GM12875 (cell line): ENCODE results near the gene SSU72.
A peak's percentile ranks its signal among the peaks of the same experiment; 100 is the strongest.
"Not testable (repeated sequence)": the region's sequence is repeated elsewhere in the genome, so short reads cannot be mapped to it uniquely, and the experiment has no call there.

Source experiments
- H3K4me3 ChIP-seq: one replicate; pipeline ENCODE4 v1.5.1; 2011; ENCODE audit warnings: low read depth, low read length, control low read depth
- CTCF ChIP-seq: IDR thresholded peaks from 2 replicates; pipeline ENCODE4 v1.5.1; 2011; ENCODE audit warnings: low read depth, mild to moderate bottlenecking, control low read depth, inconsistent platforms, low read length, moderate library complexity, borderline replicate concordance; ENCODE audit not compliant: insufficient read depth

The SSU72 gene

GRCh38 chr1:1597275-1597930 lies 22.7 kb upstream of the SSU72 start:
- TF ChIP-seq CTCF = peak; percentile 56
- H3K4me3 ChIP-seq = no peak overlapping the region

- H3K4me3 ChIP-seq = no peak overlapping the region
- no peak for TF ChIP-seq CTCF
Observed at GRCh38 chr1:1596493-1597274, 22.0 kb upstream of the SSU72 start.

- not testable (repeated sequence) for H3K4me3 ChIP-seq
Observed at GRCh38 chr1:1595341-1595740, 20.7 kb upstream of the SSU72 start.

GRCh38 chr1:1594602-1595260 lies 20.1 kb upstream of the SSU72 start:
- TF ChIP-seq CTCF = no peak
- H3K4me3 ChIP-seq = no peak overlapping the region

- no peak for TF ChIP-seq CTCF
- no peak overlapping the region for H3K4me3 ChIP-seq
Observed at GRCh38 chr1:1593834-1594601, 19.4 kb upstream of the SSU72 start.

GRCh38 chr1:1591452-1591851 lies 16.8 kb upstream of the SSU72 start:
- TF ChIP-seq CTCF = no peak
- no peak overlapping the region for H3K4me3 ChIP-seq

GRCh38 chr1:1583347-1584010 lies 8.8 kb upstream of the SSU72 start:
- H3K4me3 ChIP-seq = no peak overlapping the region
- TF ChIP-seq CTCF = no peak
